Activated naive CD4-positive, alpha-beta T cell treated with anti-CD3 and anti-CD28 coated beads, Interleukin-2, amount 10 ng/mL, durations not matched to agents 7 days and 5 days (primary cell): ENCODE data around the gene PSMD9.
"Not testable (repeated sequence)": the region's sequence is repeated elsewhere in the genome, so short reads cannot be mapped to it uniquely, and the experiment has no call there.

Source experiments
- CTCF ChIA-PET: fragments of 350-600 bp; sonication (Branson Sonifier 250); formaldehyde crosslinking; loops from one replicate; lab custom pipeline; 2021; ENCODE audit warnings: antibody characterized with exemption; lab: Charles Lee
- DNase-seq: peaks from one replicate; pipeline ENCODE4 v3.0.0-alpha.2; 2020
- H3K27ac Mint-ChIP-seq: one replicate; pipeline ENCODE4 v1.8.0; 2021; ENCODE audit warnings: mild to moderate bottlenecking, moderate library complexity, mixed read lengths
- H3K27me3 Mint-ChIP-seq: one replicate; pipeline ENCODE4 v1.8.0; 2021; ENCODE audit warnings: mild to moderate bottlenecking, mixed read lengths
- H3K36me3 Mint-ChIP-seq: one replicate; pipeline ENCODE4 v1.8.0; 2021; ENCODE audit warnings: mixed read lengths
- H3K4me1 Mint-ChIP-seq: one replicate; pipeline ENCODE4 v1.8.0; 2021; ENCODE audit warnings: mixed read lengths
- H3K4me3 Mint-ChIP-seq: one replicate; pipeline ENCODE4 v1.8.0; 2021; ENCODE audit warnings: mild to moderate bottlenecking, moderate library complexity, mixed read lengths
- H3K9me3 Mint-ChIP-seq: one replicate; pipeline ENCODE4 v1.8.0; 2021; ENCODE audit warnings: mixed read lengths

The PSMD9 gene, protein sequence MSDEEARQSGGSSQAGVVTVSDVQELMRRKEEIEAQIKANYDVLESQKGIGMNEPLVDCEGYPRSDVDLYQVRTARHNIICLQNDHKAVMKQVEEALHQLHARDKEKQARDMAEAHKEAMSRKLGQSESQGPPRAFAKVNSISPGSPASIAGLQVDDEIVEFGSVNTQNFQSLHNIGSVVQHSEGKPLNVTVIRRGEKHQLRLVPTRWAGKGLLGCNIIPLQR

DNA sequence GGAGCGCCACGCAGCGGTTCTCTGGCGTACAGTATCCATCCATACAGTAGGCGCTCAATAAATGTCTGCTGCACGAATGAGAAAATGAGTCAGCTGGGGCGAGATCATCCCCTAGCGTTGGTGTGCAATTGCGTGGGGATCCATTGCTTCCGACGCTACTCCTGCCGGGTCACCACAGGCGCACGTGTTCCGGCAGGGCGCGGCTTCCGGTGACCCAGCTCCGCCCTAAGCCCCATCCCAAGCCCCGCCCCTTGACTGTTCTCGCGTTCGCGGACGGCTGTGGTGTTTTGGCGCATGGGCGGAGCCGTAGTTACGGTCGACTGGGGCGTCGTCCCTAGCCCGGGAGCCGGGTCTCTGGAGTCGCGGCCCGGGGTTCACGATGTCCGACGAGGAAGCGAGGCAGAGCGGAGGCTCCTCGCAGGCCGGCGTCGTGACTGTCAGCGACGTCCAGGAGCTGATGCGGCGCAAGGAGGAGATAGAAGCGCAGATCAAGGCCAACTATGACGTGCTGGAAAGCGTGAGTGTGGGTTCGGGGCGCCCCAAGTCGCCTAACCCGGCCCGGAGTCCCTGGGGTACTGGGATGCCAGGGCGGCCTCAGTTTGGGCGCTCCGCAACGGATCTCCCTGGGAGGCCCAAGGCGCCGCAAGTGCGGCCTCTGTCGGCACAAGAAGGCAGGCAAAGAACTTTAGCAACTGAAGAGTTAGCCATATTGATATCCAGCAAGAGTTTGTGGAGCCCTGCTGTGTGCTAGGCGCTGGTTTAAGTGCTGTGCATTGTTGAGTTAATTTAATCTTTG, at the start of gene PSMD9:
Gene PSMD9 (plus strand): TSS at position 313 of the 796 bp plus-strand sequence. CDS start 67 bp downstream, at position 380.
- DNase-seq, result peak; percentile 98
- Mint-ChIP-seq H3K9me3 (no peaks in the 10 kb centered on the region), H3K36me3 (peaks cover 11% of the 10 kb centered on the region), H3K4me1 (peaks cover 45% of the 10 kb centered on the region), H3K27me3 (peaks cover 6% of the 10 kb centered on the region), H3K27ac (peak within 1 kb of the TSS; percentile 99), H3K4me3 (peak within 1 kb of the TSS; percentile 93)
- CTCF ChIA-PET, result interaction anchor here (0.6 to 4.3 kb wide), 18 partner anchors 11 to 583 kb away, joined by 3 to 76 read pairs (median 4); partner anchors contain the start of genes CFAP251 and RHOF

DNA sequence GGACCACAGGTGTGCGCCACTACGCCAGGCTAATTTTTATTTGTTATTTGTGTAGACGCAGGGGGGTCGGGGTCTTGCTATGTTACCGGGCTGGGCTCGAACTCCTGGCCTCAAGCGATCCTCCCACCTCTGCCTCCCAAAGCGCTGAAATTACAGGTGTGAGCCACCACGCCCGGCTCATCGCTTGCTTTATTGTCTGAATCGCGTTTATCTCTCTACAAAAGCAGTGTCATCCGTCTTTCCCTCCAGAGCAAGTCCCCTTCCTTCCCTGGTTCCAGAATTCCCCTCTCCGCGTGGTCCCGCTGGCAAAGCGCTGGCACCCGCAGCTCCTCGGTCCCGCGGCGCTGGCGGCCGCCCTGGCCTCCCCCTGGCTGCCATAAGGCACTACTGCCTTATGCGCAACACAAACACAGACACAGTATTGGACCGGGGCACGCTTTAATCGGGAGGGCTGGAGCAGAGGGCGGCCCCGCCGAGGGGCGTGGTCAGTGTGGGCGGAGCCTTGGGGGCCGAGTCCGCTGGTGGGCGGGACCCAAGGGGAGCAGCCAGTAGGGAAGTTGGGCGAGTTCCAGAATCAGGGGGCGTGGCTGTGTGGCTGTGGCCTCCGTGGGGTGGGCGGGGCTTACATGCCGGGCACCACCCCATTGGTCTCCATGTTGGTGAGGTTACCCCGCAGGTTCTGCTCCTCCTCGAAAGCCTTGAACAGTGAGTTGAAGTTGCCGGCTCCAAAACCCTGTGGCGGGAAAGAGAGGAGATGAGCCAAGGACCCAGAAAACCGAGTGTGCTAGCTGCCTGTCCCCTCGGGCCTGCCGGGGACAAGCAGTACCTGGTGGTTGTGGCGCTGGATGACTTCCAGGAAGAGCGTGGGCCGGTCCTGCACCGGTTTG, 49.2 kb upstream of the PSMD9 start:
- no peaks in the 10 kb centered on the region for H3K9me3 Mint-ChIP-seq
- CTCF ChIA-PET, result interaction anchor here (0.6 to 6.9 kb wide), 3 partner anchors 38 to 49 kb away, joined by 3 to 39 read pairs (median 4); partner anchors contain the start of genes PSMD9 and RHOF
- peaks cover 12% of the 10 kb centered on the region for H3K27me3 Mint-ChIP-seq

DNA sequence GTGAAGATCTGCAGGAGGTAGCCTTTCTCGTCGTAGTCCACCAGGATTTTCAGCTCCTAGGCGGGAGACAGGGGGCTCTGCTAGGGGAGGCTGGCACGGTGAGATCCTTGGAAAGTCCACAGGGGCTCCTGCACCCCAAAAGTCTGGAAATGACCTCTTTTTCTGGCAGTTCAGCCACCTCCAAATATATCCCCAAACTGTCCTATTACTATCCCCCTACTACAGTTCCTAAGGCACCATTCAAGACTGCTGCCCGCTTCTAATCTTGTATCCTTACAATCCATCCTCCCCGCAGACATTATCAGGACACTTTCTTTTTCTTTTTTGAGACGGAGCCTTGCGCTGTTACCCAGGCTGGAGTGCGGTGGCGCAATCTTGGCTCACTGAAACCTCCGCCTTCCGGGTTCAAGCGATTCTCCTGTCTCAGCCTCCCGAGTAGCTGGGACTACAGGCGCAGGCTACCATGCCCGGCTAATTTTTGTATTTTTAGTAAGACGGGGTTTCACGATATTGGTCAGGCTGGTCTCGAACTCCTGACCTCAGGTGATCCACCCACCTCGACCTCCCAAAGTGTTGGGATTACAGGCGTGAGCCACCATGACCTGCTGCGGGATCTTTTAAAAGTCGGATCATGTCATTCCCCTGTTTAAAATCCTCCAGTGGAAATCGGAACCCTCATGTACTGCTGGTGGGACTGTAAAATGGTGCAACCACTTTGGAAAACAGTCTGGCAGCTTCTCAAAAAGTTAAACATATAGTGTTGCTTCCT, 48.4 kb upstream of the PSMD9 start:
- Mint-ChIP-seq H3K27me3 (peaks cover 12% of the 10 kb centered on the region), H3K9me3 (no peaks in the 10 kb centered on the region), H3K36me3 (peaks cover 2% of the 10 kb centered on the region), H3K27ac (peak overlapping the region; percentile 81), H3K4me3 (peak overlapping the region; percentile 97), H3K4me1 (peaks cover 18% of the 10 kb centered on the region)
- CTCF ChIA-PET, result interaction anchor here (0.6 to 6.9 kb wide), 4 partner anchors 37 to 600 kb away, joined by 3 to 39 read pairs (median 4); partner anchors contain the start of genes PSMD9 and RHOF
- DNase-seq, result no peak

More for the DNA sequence above, 49.2 kb upstream of the PSMD9 start:
- DNase-seq, result peak; percentile 99
- peaks cover 18% of the 10 kb centered on the region for H3K4me1 Mint-ChIP-seq
- H3K27ac Mint-ChIP-seq, result peak overlapping the region; percentile 81
- peaks cover 2% of the 10 kb centered on the region for H3K36me3 Mint-ChIP-seq
- H3K4me3 Mint-ChIP-seq, result peak overlapping the region; percentile 97

DNA sequence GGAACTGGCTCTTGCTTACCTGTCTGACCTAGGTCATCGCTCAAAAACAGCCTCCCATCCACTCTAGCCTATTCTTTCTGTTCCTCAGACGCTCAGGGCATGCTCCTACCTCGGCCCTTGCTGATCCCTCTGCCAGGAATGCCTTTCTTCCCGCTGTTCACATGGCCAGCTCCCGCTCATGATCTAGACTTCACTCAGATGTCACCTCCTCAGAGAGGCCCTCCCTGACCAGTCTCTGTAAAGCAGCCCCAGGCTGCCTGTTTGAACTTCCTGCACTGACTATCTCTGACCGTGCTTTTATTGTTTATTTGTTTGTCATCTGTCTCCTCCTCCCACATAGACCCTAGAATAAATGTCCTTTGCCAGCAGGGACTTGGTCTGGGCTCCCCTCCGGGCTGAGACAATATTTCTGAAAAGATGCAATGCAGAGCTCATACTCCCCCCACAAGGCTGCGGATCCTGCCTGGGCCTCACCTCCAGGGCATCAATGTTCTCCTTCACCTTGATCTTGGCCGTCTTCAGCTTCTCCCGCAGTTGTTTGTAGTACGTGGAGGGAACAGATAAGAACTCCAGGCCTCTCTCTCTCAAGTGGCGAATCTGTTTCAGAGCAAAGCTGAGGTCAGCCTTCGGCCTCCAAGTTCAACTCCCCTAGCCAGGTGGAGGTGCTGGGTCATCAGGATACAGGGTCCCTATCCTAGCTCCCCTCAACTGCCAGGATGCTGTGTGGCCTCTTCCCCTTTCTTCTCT, 45.2 kb upstream of the PSMD9 start:
- Mint-ChIP-seq H3K27ac (no peak overlapping the region), H3K4me3 (no peak overlapping the region), H3K27me3 (peaks cover 16% of the 10 kb centered on the region), H3K36me3 (peaks cover 2% of the 10 kb centered on the region), H3K4me1 (peaks cover 18% of the 10 kb centered on the region), H3K9me3 (no peaks in the 10 kb centered on the region)
- no peak for DNase-seq
- CTCF ChIA-PET, result interaction anchor here (1.0 to 1.4 kb wide), 2 partner anchors 49 to 67 kb away, joined by 3 to 5 read pairs; no protein-coding TSS in a partner anchor

DNA sequence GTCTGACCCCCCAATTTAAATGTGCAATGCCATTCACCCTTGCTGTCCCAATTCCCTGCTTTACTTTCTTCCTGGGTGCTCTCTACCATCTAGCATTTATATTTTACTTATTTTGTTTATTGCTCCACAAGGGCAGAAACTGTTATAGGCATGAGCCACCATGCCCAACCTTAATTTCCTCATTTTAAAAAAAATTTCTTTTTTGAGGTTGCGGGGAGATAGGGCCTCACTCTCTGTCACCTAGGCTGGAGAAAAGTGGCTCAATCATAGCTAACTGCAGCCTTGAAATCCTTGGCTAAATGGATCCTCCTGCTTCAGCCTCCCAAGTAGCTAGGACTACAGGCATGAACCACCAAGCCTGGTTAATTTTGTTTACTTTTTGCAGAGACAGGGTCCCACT, 42.9 kb upstream of the PSMD9 start:
- no peaks in the 10 kb centered on the region for H3K4me1 Mint-ChIP-seq
- no peak overlapping the region for H3K27ac Mint-ChIP-seq
- no peak overlapping the region for H3K4me3 Mint-ChIP-seq
- CTCF ChIA-PET, result interaction anchor here (0.6 to 1.5 kb wide), 2 partner anchors 51 to 212 kb away, joined by 3 to 4 read pairs; no protein-coding TSS in a partner anchor
- peaks cover 4% of the 10 kb centered on the region for H3K27me3 Mint-ChIP-seq
- H3K36me3 Mint-ChIP-seq, result no peaks in the 10 kb centered on the region
- no peak for DNase-seq
- H3K9me3 Mint-ChIP-seq, result no peaks in the 10 kb centered on the region

DNA sequence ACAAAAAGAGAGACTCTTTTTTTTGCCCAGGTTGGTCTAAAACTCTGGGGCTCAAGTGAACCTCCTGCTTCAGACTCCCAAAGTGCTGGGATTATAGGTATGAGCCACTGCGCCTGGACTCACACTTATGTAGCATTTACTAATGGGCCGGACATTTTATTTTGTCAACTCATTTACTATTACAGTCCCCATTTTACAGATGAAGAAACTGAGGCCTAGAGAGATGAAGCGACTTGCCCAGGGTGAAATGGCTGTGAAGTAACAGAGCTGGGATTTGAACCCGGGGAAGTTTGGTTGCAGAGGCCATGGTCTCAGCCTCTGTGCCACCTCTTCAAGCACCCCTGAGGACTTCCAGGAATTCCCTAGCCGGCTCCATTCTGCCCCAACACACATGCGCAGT, 39.4 kb upstream of the PSMD9 start:
- Mint-ChIP-seq H3K9me3 (no peaks in the 10 kb centered on the region), H3K27ac (no peak overlapping the region), H3K4me3 (no peak overlapping the region), H3K27me3 (peaks cover 4% of the 10 kb centered on the region), H3K36me3 (no peaks in the 10 kb centered on the region), H3K4me1 (no peaks in the 10 kb centered on the region)
- CTCF ChIA-PET, result no interaction called here
- no peak for DNase-seq

DNA sequence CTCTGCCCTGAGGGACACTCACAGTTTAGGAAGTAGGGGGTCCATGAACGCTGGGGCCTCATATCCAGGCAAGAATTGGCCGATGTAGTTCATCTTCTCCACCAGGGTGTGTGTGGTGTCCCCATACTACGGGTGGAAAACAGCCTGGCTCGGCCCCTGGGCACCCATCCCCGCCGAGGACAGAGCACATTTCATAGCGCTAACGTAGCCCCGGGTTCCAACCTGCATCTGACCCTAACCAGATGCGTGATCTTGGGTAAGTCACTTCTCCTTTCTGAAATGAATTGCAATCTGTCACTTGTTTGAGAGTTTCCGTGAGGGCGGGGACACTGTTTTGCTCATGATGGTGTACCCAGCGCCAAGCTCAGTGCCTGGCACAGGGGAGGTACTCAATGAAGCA, 38.9 kb upstream of the PSMD9 start:
- Mint-ChIP-seq H3K36me3 (no peaks in the 10 kb centered on the region), H3K27me3 (peaks cover 4% of the 10 kb centered on the region), H3K9me3 (no peaks in the 10 kb centered on the region), H3K27ac (no peak overlapping the region), H3K4me1 (no peaks in the 10 kb centered on the region), H3K4me3 (no peak overlapping the region)
- CTCF ChIA-PET, result interaction anchor here (0.7 kb wide), 1 partner anchor 19 kb away, joined by 3 read pairs; no protein-coding TSS in a partner anchor
- no peak for DNase-seq

DNA sequence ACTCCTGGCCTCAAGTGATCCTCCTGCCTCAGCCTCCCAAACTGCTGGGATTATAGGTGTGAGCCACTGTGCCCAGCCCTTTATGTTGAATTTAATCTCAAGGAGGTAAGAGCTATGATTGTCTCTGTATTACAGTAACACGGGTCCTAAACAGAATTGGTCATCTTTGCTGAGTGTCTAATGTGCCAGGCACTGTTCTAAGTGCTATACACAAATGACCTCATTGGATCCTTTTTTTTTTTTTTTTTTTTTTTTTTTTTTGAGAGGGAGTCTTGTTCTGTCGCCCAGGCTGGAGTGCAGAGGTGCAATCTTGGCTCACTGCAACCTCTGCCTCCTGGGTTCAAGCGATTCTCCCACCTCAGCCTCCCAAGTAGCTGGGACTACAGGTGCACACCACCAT, 36.2 kb upstream of the PSMD9 start:
- H3K4me1 Mint-ChIP-seq, H3K4me3 Mint-ChIP-seq, H3K9me3 Mint-ChIP-seq, H3K36me3 Mint-ChIP-seq, DNase-seq, H3K27me3 Mint-ChIP-seq, H3K27ac Mint-ChIP-seq, CTCF ChIA-PET: not testable (repeated sequence)

DNA sequence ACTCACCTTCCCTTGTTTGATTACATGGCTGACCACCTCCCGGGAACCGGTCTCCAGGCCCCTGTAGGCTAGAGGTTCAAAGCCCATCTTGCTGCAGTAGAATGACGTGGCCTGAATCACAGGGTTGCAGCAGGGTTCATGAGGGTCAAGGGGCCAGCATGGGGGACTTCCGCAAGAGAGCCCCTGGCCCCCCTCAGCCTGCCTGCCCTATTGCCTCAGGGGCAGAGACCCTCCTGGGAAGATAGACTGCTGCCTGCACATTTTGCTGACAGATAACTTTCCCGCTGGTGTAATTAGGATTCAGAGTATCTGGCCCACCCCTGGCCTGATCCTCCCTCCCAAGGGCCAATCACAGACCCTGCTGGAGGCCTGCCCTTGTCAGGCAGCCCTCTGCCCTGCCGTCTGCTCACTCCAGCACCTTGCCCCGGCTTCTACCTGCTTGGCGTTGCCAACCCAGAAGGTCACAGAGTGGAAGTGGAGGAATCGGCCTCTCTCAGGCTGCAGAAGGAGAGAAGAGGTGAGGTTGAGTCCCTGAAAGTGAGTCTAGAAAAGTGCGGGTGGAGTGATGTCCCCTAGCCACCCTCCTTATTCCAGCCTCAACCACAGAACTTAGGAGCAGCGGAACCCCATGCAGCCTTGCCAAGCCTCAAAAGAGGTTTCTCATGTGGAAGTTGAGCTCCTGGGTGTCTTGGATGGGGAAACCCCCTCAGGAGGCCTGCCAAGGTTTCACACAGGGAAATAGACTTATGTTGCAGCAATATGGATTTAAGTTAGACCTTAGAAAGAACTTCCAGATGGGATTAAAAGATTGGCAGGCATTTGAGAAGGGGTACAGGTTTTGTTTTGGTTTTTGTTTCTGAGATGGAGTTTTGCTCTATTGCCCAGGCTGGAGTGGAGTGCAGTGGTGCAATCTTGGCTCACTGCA, 31.0 kb upstream of the PSMD9 start:
- no peak for DNase-seq
- CTCF ChIA-PET, result no interaction called here
- Mint-ChIP-seq H3K27ac (no peak overlapping the region), H3K9me3 (no peaks in the 10 kb centered on the region), H3K4me1 (peaks cover 2% of the 10 kb centered on the region), H3K4me3 (no peak overlapping the region), H3K36me3 (no peaks in the 10 kb centered on the region), H3K27me3 (no peaks in the 10 kb centered on the region)

DNA sequence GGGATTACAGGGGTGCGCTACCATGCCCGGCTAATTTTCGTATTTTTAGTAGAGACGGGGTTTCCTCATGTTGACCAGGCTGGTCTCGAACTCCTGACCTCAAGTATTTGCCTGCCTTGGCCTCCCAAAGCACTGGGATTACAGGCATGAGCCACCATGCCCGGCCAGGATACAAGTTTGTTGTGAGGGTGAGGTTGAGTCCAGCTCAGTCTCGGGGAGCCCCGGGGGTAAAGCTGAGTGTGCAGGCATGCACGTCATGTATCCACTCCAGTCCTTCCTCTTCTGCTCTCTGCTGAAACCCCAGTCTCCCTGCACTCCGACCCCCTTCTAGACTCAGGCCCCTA, 30.3 kb upstream of the PSMD9 start:
- CTCF ChIA-PET, result no interaction called here
- no peak for DNase-seq
- no peak overlapping the region for H3K27ac Mint-ChIP-seq
- H3K9me3 Mint-ChIP-seq, result no peaks in the 10 kb centered on the region
- no peaks in the 10 kb centered on the region for H3K27me3 Mint-ChIP-seq
- no peaks in the 10 kb centered on the region for H3K36me3 Mint-ChIP-seq
- H3K4me1 Mint-ChIP-seq, result peaks cover 2% of the 10 kb centered on the region
- H3K4me3 Mint-ChIP-seq, result no peak overlapping the region

DNA sequence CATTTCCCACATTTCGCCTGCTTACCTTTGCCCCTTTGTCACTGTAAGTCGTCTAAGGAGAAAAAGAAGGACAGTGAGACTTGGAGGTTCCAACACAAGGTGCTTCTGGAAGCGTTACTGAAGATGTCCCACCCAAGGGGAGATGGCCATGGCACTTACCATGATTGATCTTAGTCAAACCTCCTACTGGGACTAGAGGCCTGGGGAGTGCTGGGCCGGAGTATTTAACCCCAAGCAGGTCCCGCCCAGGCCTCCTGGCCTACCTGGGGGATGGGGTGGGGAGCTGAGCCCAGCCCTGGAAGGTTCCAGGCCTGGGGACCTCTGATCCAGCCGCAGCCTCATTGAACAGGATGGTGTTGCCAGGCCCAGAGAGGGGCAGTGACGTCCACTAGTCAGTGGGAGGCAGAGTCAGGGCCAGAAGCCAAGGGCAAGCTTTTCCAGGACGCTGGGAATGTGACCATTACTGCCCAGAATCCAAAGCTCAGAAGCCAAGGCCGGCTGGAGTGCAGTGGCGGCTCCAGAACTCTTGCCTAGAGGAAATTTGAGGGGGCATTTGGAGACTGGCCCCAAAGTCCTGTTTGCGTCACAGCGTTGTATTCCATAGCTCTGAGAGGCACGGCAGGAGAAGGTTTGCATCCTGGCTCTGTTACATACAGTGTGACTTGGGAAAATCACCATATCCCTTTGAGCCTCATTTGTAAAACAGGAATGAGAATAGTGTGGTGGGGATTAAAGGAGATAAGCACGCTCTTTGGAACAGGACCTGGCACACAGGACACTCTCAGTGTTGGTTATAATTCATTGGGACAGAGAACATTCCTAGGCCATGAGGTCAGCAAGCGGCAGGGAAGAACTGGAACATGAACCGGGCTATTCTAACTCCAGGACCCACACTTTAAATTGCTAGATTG, 29.7 kb upstream of the PSMD9 start, which contains the start of gene HPD:
Gene HPD (minus strand): TSS at position 198 of the 911 bp plus-strand sequence. CDS start 36 bp downstream, at position 162.
- Mint-ChIP-seq H3K4me1 (peaks cover 2% of the 10 kb centered on the region), H3K27ac (no peak within 1 kb of the TSS), H3K27me3 (no peaks in the 10 kb centered on the region), H3K4me3 (no peak within 1 kb of the TSS), H3K36me3 (no peaks in the 10 kb centered on the region), H3K9me3 (no peaks in the 10 kb centered on the region)
- no peak for DNase-seq
- CTCF ChIA-PET, result no interaction called here
